ENCODE measurements around the gene FIS1.
"Not testable (repeated sequence)": the region's sequence is repeated elsewhere in the genome, so short reads cannot be mapped to it uniquely, and the experiment has no call there.

FIS1 gene

DNA sequence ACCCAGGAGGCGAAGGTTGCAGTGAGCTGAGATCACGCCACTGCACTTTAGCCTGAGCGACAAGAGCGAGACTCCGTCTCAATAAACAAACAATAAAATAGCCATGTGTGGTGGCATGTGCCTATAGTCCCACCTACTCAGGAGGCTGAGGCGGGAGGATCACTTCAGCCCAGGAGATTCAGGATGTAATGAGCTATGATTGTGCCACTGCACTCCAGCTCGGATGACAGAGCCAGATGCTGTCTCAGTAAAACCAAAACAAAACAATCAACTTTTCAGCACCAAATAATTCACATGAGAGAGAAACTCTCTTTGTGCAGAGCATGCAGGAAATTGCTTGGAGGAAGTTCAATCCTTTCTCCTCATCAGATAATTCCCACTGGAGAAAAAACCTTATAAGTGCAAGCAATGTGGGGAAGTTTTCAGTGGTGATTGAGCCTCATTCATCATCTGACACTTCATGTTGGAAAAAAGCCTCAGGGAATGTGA is 13.4 kb upstream of the FIS1 start:
- no peak for ATAC-seq
- DNase-seq: no peak

DNA sequence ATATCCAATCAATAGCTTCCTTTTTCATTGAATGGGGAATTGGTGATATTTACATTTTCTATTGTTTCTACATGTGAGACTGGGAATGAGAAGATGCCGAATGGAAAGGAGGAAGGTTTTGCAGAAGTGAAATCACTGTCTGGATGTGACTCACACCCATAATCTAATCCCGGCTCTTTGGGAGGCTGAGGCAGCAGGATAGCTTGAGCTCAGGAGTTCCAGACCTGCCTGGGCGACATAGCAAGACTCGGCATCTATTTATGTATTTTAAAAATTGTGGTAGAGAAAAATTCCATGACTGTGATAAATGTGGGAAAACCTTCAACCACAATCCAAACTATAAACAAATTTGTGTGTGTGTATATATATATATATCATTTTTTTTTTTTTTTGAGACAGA is 10.9 kb upstream of the FIS1 start:
- ATAC-seq: no peak
- DNase-seq: no peak

DNA sequence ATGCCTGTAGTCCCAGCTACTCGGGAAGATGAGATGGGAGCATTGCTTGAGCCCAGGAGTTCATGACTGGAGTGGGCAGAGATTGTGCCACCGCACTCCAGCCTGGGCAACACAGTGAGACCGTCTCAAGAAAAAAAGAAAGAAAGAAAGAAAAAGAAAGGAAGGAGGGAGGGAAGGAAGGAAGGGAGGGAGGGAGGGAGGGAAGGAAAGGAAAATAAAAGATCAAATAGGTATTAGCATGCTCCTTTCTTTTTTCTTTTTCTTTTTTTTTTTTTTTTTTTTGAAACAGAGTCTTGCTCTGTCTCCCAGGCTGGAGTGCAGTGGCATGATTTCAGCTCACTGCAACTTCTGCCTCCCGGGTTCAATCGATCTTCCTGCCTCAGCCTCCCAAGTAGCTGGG is 8.3 kb upstream of the FIS1 start:
- ATAC-seq: not testable (repeated sequence)

DNA sequence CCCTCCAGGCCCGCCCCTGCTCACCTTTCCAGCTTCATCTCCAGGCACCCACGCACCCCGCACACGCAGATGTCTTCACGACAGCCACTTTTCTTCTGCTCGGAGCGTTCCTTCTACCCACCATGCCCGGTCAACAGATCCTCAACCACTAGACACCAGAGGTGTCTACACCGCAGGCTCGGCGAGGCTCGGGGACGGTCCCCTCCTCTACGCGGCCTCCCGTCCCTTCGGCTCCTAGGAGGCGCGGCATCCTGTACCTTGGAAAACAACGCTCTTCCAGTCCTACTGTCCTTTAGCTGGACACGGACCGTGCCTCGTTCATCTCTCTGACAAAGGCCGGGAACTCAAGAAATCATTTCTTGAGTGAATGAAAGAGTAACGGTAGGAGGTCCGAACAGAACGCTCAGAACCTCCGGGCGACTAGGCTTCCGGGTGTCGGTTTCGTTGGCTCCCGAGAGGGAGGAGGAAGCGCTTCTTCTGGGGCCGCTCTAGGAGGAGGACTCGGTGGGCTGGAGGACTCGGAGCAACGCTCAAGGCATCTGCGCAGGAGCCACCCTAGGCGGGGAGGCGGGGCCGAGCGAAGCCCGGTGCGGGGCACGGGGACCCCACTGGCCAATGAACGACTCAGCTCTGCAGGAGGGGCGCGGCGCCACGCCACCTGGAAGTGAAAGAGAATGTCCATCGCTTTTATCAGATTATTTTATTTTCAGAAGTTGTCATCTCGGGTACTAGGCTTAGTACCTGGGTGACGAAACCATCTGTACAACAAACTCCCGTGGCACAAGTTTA is 7.2 kb upstream of the FIS1 start:
- DNase-seq: peak; percentile 99
- ATAC-seq: peak; percentile 100

More for the DNA sequence above, 8.3 kb upstream of the FIS1 start:
- DNase-seq: not testable (repeated sequence)

DNA sequence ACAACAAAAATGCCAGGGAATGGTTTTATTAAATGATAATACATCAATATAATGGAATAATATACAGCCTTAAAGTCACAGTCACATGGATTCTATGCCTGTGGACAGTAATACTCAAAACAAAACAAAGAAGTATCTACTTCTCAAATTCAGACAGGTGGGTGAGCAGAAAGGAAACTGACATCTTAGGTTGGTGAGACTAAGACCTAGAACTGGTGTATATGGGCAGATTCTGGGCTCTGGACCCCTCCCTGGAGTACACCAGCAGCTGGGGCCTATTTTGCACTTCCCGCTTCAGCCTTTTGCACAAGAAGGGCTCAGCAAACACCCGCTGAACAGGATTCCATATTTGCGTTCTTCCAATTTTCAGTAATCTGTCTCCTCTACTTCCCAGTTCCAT is 5.4 kb upstream of the FIS1 start:
- ATAC-seq (no peak), DNase-seq (no peak)

DNA sequence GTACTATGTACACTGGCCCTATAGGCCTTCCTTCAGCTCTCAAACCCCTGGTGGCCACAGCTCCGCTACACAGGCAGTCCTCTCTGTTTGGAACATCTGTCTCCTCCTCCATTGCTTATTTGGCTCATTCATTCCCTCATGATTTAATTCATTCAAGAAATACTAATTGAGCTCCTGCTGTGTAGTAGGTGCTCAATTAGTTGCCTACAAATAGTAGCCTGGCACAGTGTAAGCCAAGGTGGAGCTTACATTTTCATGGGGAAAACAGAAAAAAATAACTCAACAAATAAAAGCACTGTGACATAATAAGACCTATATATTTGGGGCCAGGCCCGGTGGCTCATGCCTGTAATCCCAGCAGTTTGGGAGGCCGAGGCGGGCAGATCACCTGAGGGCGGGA is 3.4 kb upstream of the FIS1 start:
- DNase-seq (no peak), ATAC-seq (no peak)

DNA sequence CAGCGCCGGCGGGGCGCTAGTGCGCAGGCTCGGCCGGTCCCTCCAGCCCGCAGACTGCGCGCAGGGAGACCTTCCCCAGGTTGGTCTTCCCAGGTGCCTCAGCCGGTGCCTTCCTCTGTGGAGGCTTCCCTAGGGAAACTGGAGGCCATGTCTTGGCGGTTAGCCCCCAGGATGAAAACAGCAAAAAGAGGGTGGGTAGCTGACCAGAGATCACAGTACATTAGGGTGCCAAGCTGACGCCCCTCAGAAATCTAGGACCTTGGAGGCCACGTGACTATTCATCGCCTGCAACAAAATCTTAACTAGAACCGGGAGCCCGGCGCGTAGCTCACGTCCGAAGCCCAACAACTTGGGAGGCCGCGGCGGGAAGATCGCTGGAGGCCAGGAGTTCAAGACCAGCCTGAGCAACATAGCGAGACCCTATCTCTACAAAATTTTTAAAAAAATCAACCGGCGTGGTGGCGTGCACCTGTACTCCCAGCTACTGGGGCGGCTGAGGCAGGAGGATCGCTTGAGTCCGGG is 327 bp upstream of the FIS1 start:
- DNase-seq (no peak), ATAC-seq (no peak)

DNA sequence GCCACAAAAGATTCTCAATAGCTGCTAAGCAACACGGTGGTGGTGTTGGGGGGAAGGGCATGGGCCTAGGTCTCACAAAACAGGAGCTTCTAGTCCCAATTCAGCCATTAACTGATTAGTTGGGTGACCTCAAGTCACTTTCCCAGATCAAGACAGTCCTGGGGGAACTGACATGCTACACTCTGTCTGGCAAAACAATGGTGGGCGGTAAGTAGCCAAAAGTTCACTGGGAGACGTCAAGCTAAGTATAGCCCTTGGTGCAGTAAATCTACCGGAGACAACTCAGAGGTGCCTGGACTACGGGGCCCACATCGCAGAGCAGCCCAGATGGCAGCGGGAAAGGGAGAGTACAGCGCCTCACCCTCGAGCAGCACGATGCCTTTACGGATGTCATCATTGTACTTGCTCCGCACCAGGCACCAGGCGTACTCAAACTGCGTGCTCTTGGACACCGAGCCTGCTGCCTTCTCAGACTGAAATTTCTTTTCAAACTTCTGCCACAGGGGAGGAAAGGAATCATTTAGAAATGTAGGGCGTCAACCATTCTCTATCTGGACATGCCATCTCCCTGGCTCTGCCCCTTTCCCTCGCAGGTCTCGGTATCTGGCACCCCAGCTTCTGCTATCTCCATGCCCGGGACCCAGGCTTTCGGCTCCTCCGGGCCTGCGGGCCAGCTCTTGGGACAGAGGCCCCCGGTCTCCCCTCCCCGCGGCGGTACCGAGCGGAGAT is 1.1 kb downstream of the FIS1 start:
- DNase-seq: no peak
- ATAC-seq: no peak

DNA sequence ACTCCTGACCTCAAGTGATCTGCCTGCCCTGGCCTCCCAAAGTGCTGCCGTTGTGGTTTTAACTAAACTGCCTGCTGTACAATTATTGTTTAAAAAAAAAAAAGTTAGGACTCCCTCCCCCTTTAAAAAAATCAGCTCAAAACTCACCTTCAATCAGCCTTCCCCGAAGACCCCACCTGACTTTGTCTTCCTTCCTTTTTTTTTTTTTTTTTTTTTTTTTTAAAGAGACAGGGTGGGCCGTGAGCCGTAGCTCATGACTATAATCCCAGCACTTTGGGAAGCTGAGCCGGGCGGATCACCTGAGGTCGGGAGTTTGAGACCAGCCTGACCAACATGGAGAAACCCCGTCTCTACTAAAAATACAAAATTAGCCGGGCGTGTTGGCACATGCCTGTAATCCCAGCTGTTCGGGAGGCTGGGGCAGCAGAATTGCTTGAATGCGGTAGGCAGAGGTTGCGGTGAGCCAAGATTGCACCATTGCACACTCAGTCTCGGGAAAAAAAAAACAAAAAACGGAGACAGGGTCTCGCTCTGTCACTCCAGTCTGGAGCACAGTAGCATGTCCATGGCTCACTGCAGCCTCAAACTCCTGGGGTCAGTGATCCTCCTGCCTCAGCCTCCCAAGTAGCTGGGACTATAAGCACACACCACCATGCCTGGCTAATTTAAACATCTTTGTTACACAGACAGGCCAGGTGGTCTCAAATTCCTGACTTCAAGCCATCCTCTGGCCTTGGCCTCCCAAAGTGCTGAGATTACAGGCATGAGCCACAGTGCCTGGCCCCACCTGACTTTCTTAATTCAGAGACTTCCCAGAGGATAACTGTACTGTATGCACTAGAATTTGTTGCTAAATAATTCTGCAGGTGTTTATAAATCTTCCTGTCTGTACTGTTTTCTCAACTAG is 3.2 kb downstream of the FIS1 start:
- ATAC-seq (no peak), DNase-seq (no peak)

DNA sequence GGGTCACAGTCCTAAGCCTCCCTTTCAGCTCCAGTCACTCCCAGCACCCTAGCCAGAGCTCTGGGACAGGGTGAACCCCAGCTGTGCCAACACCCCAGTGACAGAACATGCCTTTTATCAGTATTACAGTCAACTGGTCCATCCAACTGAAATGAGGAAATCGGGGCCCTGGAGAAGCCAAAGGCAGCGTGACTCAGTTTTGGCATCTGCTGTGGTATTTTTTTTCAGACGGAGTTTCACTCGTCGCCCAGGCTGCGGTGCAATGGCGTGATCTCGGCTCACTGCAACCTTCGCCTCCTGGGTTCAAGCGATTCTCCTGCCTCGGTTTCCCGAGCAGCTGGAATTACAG is 3.9 kb downstream of the FIS1 start:
- DNase-seq: no peak

DNA sequence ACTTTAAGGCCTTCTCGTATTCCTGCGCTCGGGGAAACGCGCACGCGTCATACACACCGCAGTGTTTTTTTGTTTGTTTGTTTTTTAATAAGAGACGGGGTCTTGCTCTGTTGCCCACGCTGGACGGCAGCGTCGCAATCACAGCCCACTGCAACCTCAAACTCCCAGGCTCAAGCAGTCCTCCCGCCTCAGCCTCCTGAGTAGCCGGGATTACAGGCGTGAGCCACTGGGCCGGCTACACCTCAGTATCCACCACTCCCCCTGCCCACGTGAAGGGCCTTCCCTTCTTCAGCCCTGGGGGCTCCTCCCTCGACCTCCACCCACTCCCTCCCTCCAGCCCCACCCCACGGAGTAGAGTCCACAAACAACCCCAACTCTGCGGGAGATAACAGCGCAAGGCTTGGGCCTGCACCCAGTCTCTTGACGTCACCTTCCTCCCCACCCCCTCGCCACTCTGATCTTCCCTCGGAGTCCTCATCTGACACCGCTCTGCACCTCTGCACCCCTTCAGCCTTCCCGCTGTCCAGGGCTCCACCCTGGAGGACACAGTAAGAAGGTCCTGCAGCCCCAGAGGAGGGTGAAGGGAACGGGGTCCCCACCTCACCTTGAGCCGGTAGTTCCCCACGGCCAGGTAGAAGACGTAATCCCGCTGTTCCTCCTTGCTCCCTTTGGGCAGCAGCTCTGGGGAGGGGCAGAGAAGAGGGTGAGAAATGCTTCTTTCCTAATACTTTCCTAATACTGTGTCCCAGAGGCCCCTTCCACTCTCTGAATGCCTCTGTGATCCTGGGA is 4.5 kb downstream of the FIS1 start:
- ATAC-seq: no peak
- DNase-seq: no peak

More for the DNA sequence above, 3.9 kb downstream of the FIS1 start:
- no peak for ATAC-seq

DNA sequence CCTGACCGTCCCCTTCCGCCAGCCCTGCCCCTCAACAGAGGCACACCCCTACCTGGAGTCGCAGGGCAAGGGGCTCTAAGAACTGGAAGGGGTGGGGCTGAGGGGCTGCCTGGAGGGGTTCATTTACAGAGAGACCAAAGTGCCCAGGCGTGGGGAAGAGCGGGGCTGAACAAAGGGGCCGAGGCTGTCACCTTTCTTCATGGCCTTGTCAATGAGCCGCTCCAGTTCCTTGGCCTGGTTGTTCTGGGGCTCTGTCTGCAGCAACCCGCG is 5.0 kb downstream of the FIS1 start:
- no peak for ATAC-seq
- no peak for DNase-seq

DNA sequence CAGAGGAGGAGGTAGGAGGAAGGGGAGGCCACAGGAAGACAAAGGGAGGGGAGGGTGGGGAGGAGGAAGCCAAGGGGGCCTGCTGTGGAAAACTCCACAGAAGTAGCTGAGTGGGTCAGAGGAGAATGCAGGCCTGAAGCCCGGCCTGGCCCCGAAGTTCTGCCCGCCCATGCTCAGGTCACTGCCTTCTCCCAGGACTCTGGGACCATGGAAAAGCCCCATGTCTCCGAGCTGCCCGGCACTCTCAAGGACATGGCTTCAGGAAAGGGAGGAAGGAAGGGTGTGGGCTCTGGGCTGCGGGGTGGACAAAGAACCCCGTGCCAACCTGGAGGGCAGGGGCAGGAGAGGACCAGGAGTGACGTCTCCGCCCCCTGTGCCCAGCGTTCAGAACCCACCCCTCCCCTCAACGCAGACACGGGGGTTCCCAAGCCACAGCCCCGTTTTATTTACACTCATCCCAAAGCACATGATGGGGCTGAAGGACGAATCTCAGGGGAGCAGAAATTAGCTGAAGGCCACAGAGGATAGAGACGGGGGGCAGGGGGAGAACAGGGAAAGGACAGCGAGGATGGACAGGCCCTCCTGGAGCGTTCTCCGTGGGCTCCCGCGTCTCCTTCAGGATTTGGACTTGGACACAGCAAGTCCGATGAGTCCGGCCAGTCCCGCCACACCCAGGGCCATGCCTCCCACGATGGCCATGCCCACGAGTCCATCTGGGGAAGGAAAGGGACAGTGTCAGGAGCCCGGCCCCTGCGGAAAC is 5.5 kb downstream of the FIS1 start:
- DNase-seq (no peak), ATAC-seq (no peak)

DNA sequence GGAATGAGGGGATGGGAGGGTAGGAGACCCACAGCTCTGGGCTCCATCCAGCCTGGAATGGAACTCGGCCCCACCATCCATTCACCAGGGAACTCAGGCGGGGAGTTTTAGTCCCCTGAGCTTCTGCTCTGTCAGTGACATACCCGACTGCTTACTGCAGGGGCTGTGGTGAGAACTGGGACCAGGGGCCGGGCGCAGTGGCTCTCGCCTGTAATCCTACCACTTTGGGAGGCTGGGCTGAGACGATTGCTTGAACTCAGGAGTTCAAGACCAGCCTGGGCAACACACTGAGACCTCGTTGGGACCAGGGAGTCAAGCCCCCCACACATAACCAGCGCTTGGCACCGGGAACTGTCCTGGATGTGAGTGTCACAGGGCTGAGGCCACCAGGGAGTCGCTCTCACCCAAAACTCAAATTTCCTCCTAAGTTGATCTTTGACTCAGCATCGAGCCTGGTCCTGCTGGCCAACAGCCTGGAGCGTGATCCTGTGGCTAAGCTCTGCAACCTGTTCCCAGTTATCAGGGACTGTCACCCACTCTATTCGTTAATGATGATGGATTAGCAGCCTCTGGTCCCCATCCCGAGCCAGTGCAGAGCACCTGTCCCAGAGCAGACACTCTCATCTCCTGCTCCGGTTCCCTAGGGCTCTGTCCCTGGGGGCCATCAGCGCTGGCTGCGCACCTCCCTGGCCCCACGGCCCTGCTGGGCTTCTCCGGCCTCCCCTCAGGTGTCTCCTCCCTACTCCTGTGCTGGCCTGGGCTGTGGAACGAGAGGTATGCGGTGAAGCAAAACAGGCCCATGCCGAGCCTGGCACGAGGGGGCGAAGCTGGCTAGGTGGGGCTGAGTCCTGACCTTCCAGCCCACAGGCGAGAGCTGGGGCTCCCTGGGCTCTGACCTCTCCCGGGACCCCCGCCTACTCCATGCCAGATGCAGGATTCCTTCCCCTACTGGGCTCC is 6.4 kb downstream of the FIS1 start:
- no peak for ATAC-seq

DNA sequence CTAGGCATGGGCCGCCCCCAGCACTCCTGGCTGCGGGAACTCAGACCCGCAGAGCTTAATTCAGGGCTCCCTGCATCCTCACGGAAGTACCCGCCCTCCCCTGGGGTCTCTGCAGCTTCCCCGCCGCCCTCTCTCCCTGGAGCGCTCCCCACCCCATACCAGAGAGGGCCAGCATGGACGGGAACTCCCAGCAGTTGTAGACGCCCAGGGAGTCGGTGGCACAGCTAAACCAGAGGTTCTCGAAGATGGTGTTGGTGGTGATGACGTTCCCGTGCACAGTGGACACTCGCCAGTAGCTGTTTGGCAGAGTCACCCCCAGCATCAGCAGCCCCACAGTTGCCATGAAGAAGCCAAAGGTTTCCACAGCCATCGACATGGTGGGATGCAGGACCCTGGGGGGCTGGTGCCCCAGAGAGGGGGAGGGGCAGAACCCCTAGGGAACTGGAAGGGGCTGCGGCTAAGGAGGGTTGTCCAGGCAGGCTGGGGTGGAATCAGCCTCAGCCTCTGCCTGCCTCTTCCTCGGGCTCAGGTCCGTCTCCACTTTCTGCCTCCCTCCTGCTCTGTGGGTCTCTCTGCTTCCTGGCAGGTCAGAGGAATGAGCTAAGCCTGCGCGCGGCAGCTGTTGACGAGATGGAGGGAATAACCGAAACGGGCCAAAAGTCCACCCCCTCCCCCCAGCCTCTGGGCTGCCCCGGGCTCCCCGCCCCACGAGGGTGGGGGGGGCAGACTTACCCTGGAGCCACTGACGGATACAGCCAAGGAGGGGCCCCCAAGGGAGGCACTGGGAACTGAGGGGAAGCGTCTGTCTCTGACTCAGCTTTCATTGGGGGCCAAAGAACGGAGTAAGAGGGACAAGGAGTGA is 7.4 kb downstream of the FIS1 start, which contains the start of gene CLDN15:
TSS of gene CLDN15 (minus strand) at position 597 of the 862 bp plus-strand sequence. CDS start at position 376, 221 bp downstream.
- no peak for DNase-seq
- no peak for ATAC-seq

More for the DNA sequence above, 6.4 kb downstream of the FIS1 start:
- DNase-seq: no peak

DNA sequence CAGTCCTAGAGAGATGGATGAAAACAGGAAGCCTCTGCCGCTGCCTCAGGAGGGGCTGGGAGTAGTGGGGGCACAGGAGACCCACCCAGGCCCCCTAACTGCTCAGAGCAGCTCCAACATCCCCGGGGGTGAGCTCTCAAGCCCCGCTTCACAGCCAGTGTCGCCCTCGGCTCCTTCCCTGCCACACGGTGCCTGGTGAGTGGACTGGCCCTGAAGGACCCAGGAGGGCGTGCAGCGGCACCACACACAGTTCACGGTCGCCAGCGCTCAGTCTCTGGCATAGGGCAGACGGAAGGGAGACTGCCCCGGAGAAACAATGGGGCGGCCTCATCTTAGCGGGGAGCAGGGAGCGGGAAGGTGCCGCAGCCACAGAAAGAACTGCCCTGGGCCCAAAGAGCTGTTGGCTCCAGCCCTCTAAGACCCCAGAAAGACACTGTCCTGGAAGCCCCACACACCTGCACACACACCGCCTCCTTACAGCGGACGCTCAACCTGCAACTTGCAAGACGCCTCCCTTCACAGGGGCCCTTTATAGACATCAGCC is 8.5 kb downstream of the FIS1 start:
- no peak for DNase-seq
- ATAC-seq: no peak

DNA sequence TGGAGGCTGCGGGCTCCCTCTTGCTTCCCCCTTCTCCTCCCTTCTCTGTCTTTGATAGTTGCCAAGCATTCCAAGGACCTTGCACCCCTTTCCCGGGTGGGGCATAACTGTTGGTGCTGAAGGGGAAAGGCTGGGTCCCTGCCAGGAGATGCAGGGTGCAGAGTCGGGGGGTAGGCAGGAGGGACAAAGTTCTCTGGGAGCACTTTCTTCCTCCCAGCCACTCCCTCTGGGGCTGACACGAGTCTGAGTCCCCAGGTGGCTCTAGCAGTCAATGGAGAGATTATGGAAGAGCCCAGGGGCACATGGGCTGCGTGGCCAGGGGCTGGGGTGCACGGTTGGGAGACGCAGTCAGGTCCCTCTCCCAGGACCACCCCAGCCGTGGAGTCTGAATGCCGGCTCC is 9.4 kb downstream of the FIS1 start:
- ATAC-seq: no peak

DNA sequence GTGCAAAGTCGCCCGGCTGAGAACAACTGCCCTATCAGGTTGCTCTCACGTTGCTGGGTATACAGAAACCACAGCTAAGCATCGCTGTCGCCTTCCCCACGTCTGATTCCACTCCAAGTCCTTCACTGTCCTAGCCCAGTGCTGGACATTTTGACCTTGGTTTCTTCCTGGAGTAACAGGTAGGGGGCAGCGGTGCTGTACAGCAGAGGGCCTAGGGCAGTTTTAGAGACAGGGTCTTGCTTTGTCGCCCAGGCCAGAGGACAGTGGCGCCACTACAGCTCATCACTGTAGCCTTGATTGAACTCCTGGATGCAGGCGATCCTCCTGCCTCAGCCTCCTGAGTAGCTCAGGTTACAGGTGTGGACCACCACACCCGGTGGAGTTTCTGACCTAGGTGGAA is 9.8 kb downstream of the FIS1 start:
- DNase-seq: no peak
- ATAC-seq: no peak

More for the DNA sequence above, 9.4 kb downstream of the FIS1 start:
- no peak for DNase-seq

Data from stimulated activated naive CD8-positive, alpha-beta T cell treated with anti-CD3 and anti-CD28 coated beads, Interleukin-15, Interleukin-2, amounts not matched to agents 100 U/mL and 50 U/mL, for 24 hours (primary cell).